Measurements from ENCODE around the gene COMMD2.

The COMMD2 gene

GRCh38 chr3:149763565-149764195 is 11.4 kb upstream of the COMMD2 start:
- DNase-seq (ENCODE audit: low spot score) = no peak

- no peak for DNase-seq (ENCODE audit: low spot score)
Measured at GRCh38 chr3:149753717-149754116, 1.4 kb upstream of the COMMD2 start.

GRCh38 chr3:149752788-149753136 is 473 bp upstream of the COMMD2 start:
- no peak for DNase-seq (ENCODE audit: low spot score)

GRCh38 chr3:149751551-149751950 is 738 bp downstream of the COMMD2 start:
- DNase-seq (ENCODE audit: low spot score) = no peak

GRCh38 chr3:149744606-149745005 is 7.7 kb downstream of the COMMD2 start:
- no peak for DNase-seq (ENCODE audit: low spot score)

- DNase-seq (ENCODE audit: low spot score) = peak; percentile 24
Measured at GRCh38 chr3:149744151-149744550, 8.1 kb downstream of the COMMD2 start.

- no peak for DNase-seq (ENCODE audit: low spot score)
Measured at GRCh38 chr3:149739396-149739795, 12.9 kb downstream of the COMMD2 start.

GRCh38 chr3:149738876-149739275 is 13.4 kb downstream of the COMMD2 start:
- no peak for DNase-seq (ENCODE audit: low spot score)

- no peak for DNase-seq (ENCODE audit: low spot score)
Measured at GRCh38 chr3:149736953-149737205, 15.4 kb downstream of the COMMD2 start.

GRCh38 chr3:149736175-149736952 is 15.9 kb downstream of the COMMD2 start:
- DNase-seq (ENCODE audit: low spot score) = peak; percentile 42

- DNase-seq (ENCODE audit: low spot score) = no peak
Measured at GRCh38 chr3:149732234-149732633, 20.1 kb downstream of the COMMD2 start.

- DNase-seq (ENCODE audit: low spot score) = no peak
Measured at GRCh38 chr3:149727656-149728055, 24.6 kb downstream of the COMMD2 start.

- no peak for DNase-seq (ENCODE audit: low spot score)
Measured at GRCh38 chr3:149726716-149727407, 25.4 kb downstream of the COMMD2 start.

GRCh38 chr3:149723781-149724180 is 28.5 kb downstream of the COMMD2 start:
- no peak for DNase-seq (ENCODE audit: low spot score)

- DNase-seq (ENCODE audit: low spot score) = no peak
Measured at GRCh38 chr3:149720918-149721317, 31.4 kb downstream of the COMMD2 start.

GRCh38 chr3:149717391-149718056 is 34.8 kb downstream of the COMMD2 start:
- peak; percentile 81 for DNase-seq (ENCODE audit: low spot score)

- DNase-seq (ENCODE audit: low spot score) = no peak
Measured at GRCh38 chr3:149716984-149717383, 35.3 kb downstream of the COMMD2 start.

GRCh38 chr3:149715247-149715646 is 37.0 kb downstream of the COMMD2 start:
- DNase-seq (ENCODE audit: low spot score) = no peak

- DNase-seq (ENCODE audit: low spot score) = no peak
Measured at GRCh38 chr3:149713730-149714654, 38.3 kb downstream of the COMMD2 start.

GRCh38 chr3:149706905-149707304 is 45.4 kb downstream of the COMMD2 start:
- DNase-seq (ENCODE audit: low spot score) = no peak

- no peak for DNase-seq (ENCODE audit: low spot score)
Measured at GRCh38 chr3:149705416-149705815, 46.9 kb downstream of the COMMD2 start.

GRCh38 chr3:149703466-149703865 is 48.8 kb downstream of the COMMD2 start:
- DNase-seq (ENCODE audit: low spot score) = no peak
